ENCODE data around the gene HOXD11. TPM values are rescaled to one million over a fixed set of nuclear protein-coding genes. Genes with fewer than 3 reads are reported as not detected.

Gene HOXD11
- total and polyA plus RNA-seq, 8 donors = not detected

- TF ChIP-seq CTCF (IDR thresholded peaks at IDR 0.05) = peak; percentile 68 to 86 (median 76)
- FAIRE-seq (no peak), ATAC-seq (peak; percentile 84 to 97 (median 96)), DNase-seq (peak; percentile 42 to 89 (median 68))
- no peaks in the 10 kb centered on the region for H3K36me3 ChIP-seq
- intact Hi-C loops (cut with DNase I) = loop anchor here (5.0 to 10.0 kb wide), 3 partner anchors 312 to 504 kb away; no protein-coding TSS in a partner anchor
- no peaks in the 10 kb centered on the region for H3K9me3 ChIP-seq
- WGBS, 2 donors = 9 to 10% methylated on average over 37 to 48 of the region's 48 CpGs
- peaks cover 0 to 6% (median 0%) of the 10 kb centered on the region in 3 donors for H3K4me1 ChIP-seq
- peak overlapping the region in 2 of 4 donors; percentile 33 to 46 for H3K4me3 ChIP-seq
- no peak overlapping the region for H3K27ac ChIP-seq
- H3K27me3 ChIP-seq = peaks cover 0 to 61% (median 12%) of the 10 kb centered on the region in 4 donors
Measured at GRCh38 chr2:176140513-176141317, 33.6 kb downstream of the HOXD11 start.

GRCh38 chr2:176142281-176142680 lies 35.2 kb downstream of the HOXD11 start:
- no peaks in the 10 kb centered on the region for H3K36me3 ChIP-seq
- H3K27ac ChIP-seq = no peak overlapping the region
- FAIRE-seq (no peak), ATAC-seq (no peak), DNase-seq (no peak)
- no peaks in the 10 kb centered on the region for H3K4me1 ChIP-seq
- intact Hi-C loops (cut with DNase I) = loop anchor here (5.0 to 10.0 kb wide), 3 partner anchors 310 to 503 kb away; no protein-coding TSS in a partner anchor
- H3K9me3 ChIP-seq = no peaks in the 10 kb centered on the region
- no peak for TF ChIP-seq CTCF (IDR thresholded peaks at IDR 0.05)
- no peak overlapping the region for H3K4me3 ChIP-seq
- peaks cover 0 to 53% (median 14%) of the 10 kb centered on the region in 4 donors for H3K27me3 ChIP-seq
- 73 to 77% methylated on average over 2 of the region's 2 CpGs for WGBS, 2 donors

- 22 to 27% methylated on average over 4 of the region's 4 CpGs for WGBS, 2 donors
- no peak for TF ChIP-seq CTCF (IDR thresholded peaks at IDR 0.05)
- intact Hi-C loops (cut with DNase I) = loop anchor here in 1 of 3 donors (10.0 kb wide), 1 partner anchor 499 kb away; no protein-coding TSS in a partner anchor
- peaks cover 0 to 22% (median 3%) of the 10 kb centered on the region in 4 donors for H3K27me3 ChIP-seq
- DNase-seq (no peak), ATAC-seq (no peak), FAIRE-seq (no peak)
- H3K27ac ChIP-seq = no peak overlapping the region
- H3K4me3 ChIP-seq = no peak overlapping the region
- no peaks in the 10 kb centered on the region for H3K4me1 ChIP-seq
- H3K9me3 ChIP-seq = no peaks in the 10 kb centered on the region
- H3K36me3 ChIP-seq = no peaks in the 10 kb centered on the region
Measured at GRCh38 chr2:176145085-176145969, 38.2 kb downstream of the HOXD11 start.

- H3K9me3 ChIP-seq = no peaks in the 10 kb centered on the region
- 18 to 23% methylated on average over 6 of the region's 6 CpGs for WGBS, 2 donors
- DNase-seq (no peak), FAIRE-seq (no peak), ATAC-seq (no peak)
- no peaks in the 10 kb centered on the region for H3K36me3 ChIP-seq
- H3K27ac ChIP-seq = no peak overlapping the region
- no peaks in the 10 kb centered on the region for H3K4me1 ChIP-seq
- no peak overlapping the region for H3K4me3 ChIP-seq
- intact Hi-C loops (cut with DNase I) = loop anchor here in 1 of 3 donors (10.0 kb wide), 1 partner anchor 499 kb away; no protein-coding TSS in a partner anchor
- no peak for TF ChIP-seq CTCF (IDR thresholded peaks at IDR 0.05)
- peaks cover 0 to 15% (median 5%) of the 10 kb centered on the region in 4 donors for H3K27me3 ChIP-seq
Measured at GRCh38 chr2:176146101-176146500, 39.0 kb downstream of the HOXD11 start.
